ENCODE measurements around the gene TRAPPC10. TPM values are rescaled to one million over a fixed set of nuclear protein-coding genes. Genes with fewer than 3 reads are reported as not detected.

TRAPPC10 gene
- total RNA-seq, 1 experiment from 2014 or later, result 31.5 TPM

GRCh38 chr21:43991447-43991991 lies 20.6 kb upstream of the TRAPPC10 start:
- Histone ChIP-seq H3K79me2 (ENCODE audit: insufficient read depth, low read length) (no peaks in the 10 kb centered on the region), H3K4me1 (ENCODE audit: control insufficient read depth in 1 of 2, insufficient read depth in 2 of 2, low read length in 2 of 2) (no peaks in the 10 kb centered on the region), H3K9me2 (ENCODE audit: insufficient read depth) (no peaks in the 10 kb centered on the region), H4K20me1 (ENCODE audit: insufficient read depth) (no peaks in the 10 kb centered on the region), H3K9ac (ENCODE audit: low read length) (no peak overlapping the region), H3K27me3 (ENCODE audit: insufficient read depth, low read length) (no peaks in the 10 kb centered on the region), H3K4me2 (ENCODE audit: low read length) (no peak overlapping the region), H3K36me3 (ENCODE audit: control insufficient read depth in 1 of 2, insufficient read depth in 2 of 2, low read length in 2 of 2) (no peaks in the 10 kb centered on the region), H3K27ac (ENCODE audit: low read depth, low read length) (no peak overlapping the region; the same call in 1 of the 2 replicates), H2AFZ (ENCODE audit: low read depth, low read length, poor library complexity, severe bottlenecking) (no peak overlapping the region), H3K4me3 (replicated peaks in 1 of 2; ENCODE audit: low read depth in 1 of 2, low read length in 2 of 2) (no peak overlapping the region), H3K9me3 (ENCODE audit: control insufficient read depth in 1 of 2, insufficient read depth in 1 of 2, low read depth in 1 of 2, low read length in 2 of 2) (no peaks in the 10 kb centered on the region)
- TF ChIP-seq TCF7L2 (IDR thresholded peaks at IDR 0.05; ENCODE audit: borderline replicate concordance, extremely low read depth, insufficient read depth, insufficient read length), result no peak
- no peak for TF ChIP-seq CTCF (IDR thresholded peaks at IDR 0.05 in 2 of 3, conservative IDR thresholded peaks at IDR 0.05 in 1 of 3; ENCODE audit: borderline replicate concordance in 1 of 3, insufficient read depth in 1 of 3, low read depth in 2 of 3, low read length in 2 of 3)
- no peak for TF ChIP-seq POLR2A (IDR thresholded peaks at IDR 0.05; ENCODE audit: borderline replicate concordance, extremely low read depth, insufficient read depth, insufficient read length)
- no peak for DNase-seq (ENCODE audit: low read depth, low spot score)
- intact Hi-C loops (cut with micrococcal nuclease), result no loop called here
- ATAC-seq, result no peak
- CTCF ChIA-PET, result no interaction called here
- POLR2A ChIA-PET, result no interaction called here
- no TSS peak for BruUV-seq (replicated peaks)
- RAD21 ChIA-PET (ENCODE audit: low non-redundant PET in 1 of 2, low total read pairs in 2 of 2, uncharacterized antibody in 2 of 2, unreplicated experiment in 2 of 2), result no interaction called here

- Histone ChIP-seq H3K36me3 (ENCODE audit: control insufficient read depth in 1 of 2, insufficient read depth in 2 of 2, low read length in 2 of 2) (no peaks in the 10 kb centered on the region), H3K4me1 (ENCODE audit: control insufficient read depth in 1 of 2, insufficient read depth in 2 of 2, low read length in 2 of 2) (no peaks in the 10 kb centered on the region), H3K79me2 (ENCODE audit: insufficient read depth, low read length) (no peaks in the 10 kb centered on the region), H3K9ac (ENCODE audit: low read length) (no peak overlapping the region), H3K27ac (ENCODE audit: low read depth, low read length) (no peak overlapping the region), H3K9me3 (ENCODE audit: control insufficient read depth in 1 of 2, insufficient read depth in 1 of 2, low read depth in 1 of 2, low read length in 2 of 2) (no peaks in the 10 kb centered on the region), H4K20me1 (ENCODE audit: insufficient read depth) (no peaks in the 10 kb centered on the region), H3K4me3 (replicated peaks in 1 of 2; ENCODE audit: low read depth in 1 of 2, low read length in 2 of 2) (no peak overlapping the region), H2AFZ (ENCODE audit: low read depth, low read length, poor library complexity, severe bottlenecking) (no peak overlapping the region), H3K9me2 (ENCODE audit: insufficient read depth) (no peaks in the 10 kb centered on the region), H3K4me2 (ENCODE audit: low read length) (no peak overlapping the region), H3K27me3 (ENCODE audit: insufficient read depth, low read length) (no peaks in the 10 kb centered on the region)
- TF ChIP-seq YY1 (IDR thresholded peaks at IDR 0.05; ENCODE audit: extremely low read depth, insufficient replicate concordance, low read depth, low read length) (no peak), EZH2 (IDR thresholded peaks at IDR 0.05) (no peak), SIN3A (IDR thresholded peaks at IDR 0.05; ENCODE audit: low read depth) (no peak), SP1 (IDR thresholded peaks at IDR 0.05; ENCODE audit: low read depth) (no peak), JUND (IDR thresholded peaks at IDR 0.05) (no peak), CBX3 (IDR thresholded peaks at IDR 0.05; ENCODE audit: low read depth) (no peak)
- RAD21 ChIA-PET (ENCODE audit: low non-redundant PET in 1 of 2, low total read pairs in 2 of 2, uncharacterized antibody in 2 of 2, unreplicated experiment in 2 of 2), result no interaction called here
- CTCF ChIA-PET, result no interaction called here
- DNase-seq (ENCODE audit: low read depth, low spot score), result no peak
- no peak for ATAC-seq
- intact Hi-C loops (cut with micrococcal nuclease), result no loop called here
- POLR2A ChIA-PET, result no interaction called here
- no TSS peak for BruUV-seq (replicated peaks)
Observed at GRCh38 chr21:43992121-43992520, 20.0 kb upstream of the TRAPPC10 start.
